Vagina (tissue), 2 donors: ENCODE data around the gene FKRP. TPM values are rescaled to one million over a fixed set of nuclear protein-coding genes. Genes with fewer than 3 reads are reported as not detected.

Experiments used
- DNase-seq, 2 donors: peaks; one replicate each; pipeline ENCODE4 v3.0.0-alpha.2; 2017; ENCODE audit errors: extremely low spot score in 2 of 2
- H3K27ac ChIP-seq: fragments of 200-600 bp; sonication (generic); one replicate; pipeline ENCODE4 v1.5.1; 2019
- H3K27me3 ChIP-seq: fragments of 200-600 bp; sonication (generic); one replicate; pipeline ENCODE4 v1.5.1; 2019
- H3K36me3 ChIP-seq, 2 donors: fragments of 200-600 bp; sonication (generic); one replicate each; pipeline ENCODE4 v1.5.1; 2017 to 2019
- H3K4me1 ChIP-seq: fragments of 200-600 bp; sonication (generic); one replicate; pipeline ENCODE4 v1.5.1; 2019
- H3K4me3 ChIP-seq, 2 donors: fragments of 200-600 bp; sonication (generic); 1 replicate in 1 of 2; 2 replicates in 1 of 2; pipeline ENCODE4 v1.5.1; 2016 to 2019
- H3K9me3 ChIP-seq: fragments of 200-600 bp; sonication (generic); one replicate; pipeline ENCODE4 v1.5.1; 2019
- CTCF ChIP-seq, 3 experiments: fragments of 450-650 bp in 2 of 3; fragments of 200-600 bp in 1 of 3; sonication (generic) in 1 of 3; IDR thresholded peaks; one replicate each; pipeline ENCODE4 v1.5.1; 2017 to 2019; ENCODE audit warnings: antibody characterized with exemption in 3 of 3, mild to moderate bottlenecking in 2 of 3, moderate library complexity in 2 of 3
- POLR2A ChIP-seq, 2 donors: fragments of 450-650 bp; IDR thresholded peaks; one replicate each; pipeline ENCODE4 v1.6.1; 2017; ENCODE audit warnings: antibody characterized with exemption in 2 of 2, mild to moderate bottlenecking in 2 of 2, moderate library complexity in 2 of 2
- POLR2AphosphoS5 ChIP-seq, 2 donors: sonication (generic); formaldehyde crosslinking; IDR thresholded peaks; one replicate each; pipeline ENCODE4 v1.9.0; 2017; ENCODE audit warnings: antibody characterized with exemption in 2 of 2, mild to moderate bottlenecking in 2 of 2, low read depth in 1 of 2; ENCODE audit not compliant: insufficient read depth in 1 of 2
- intact Hi-C: fragments of 100-400 bp; cut with DNase I; formaldehyde crosslinking; loops from one replicate; pipeline ENCODE4 v1.15.1; 2023
- total RNA-seq: library from RNA; depleted of rRNA; stranded (reverse); fragments of >200 nt; gene quantifications from one replicate; pipeline ENCODE4 v1.2.3, GENCODE V29; 2016

The FKRP gene
- total RNA-seq, 1 donor from 2014 or later: 14.7 TPM

GRCh38 chr19:46737298-46737654, 8.6 kb upstream of the FKRP start:
- H3K9me3 ChIP-seq: no peaks in the 10 kb centered on the region
- no peak overlapping the region for H3K4me3 ChIP-seq
- no peak overlapping the region for H3K27ac ChIP-seq
- H3K4me1 ChIP-seq: peaks cover 35% of the 10 kb centered on the region
- intact Hi-C loops: no loop called here
- peaks cover 0 to 58% of the 10 kb centered on the region in 2 donors for H3K36me3 ChIP-seq
- no peak for DNase-seq
- no peaks in the 10 kb centered on the region for H3K27me3 ChIP-seq
- TF ChIP-seq POLR2AphosphoS5 (IDR thresholded peaks at IDR 0.05; ENCODE audit: insufficient read depth in 1 of 2, low read depth in 1 of 2) (no peak), POLR2A (IDR thresholded peaks at IDR 0.05) (no peak), CTCF (IDR thresholded peaks at IDR 0.05) (no peak)

- TF ChIP-seq CTCF (IDR thresholded peaks at IDR 0.05) (no peak), POLR2A (IDR thresholded peaks at IDR 0.05) (no peak), POLR2AphosphoS5 (IDR thresholded peaks at IDR 0.05; ENCODE audit: insufficient read depth in 1 of 2, low read depth in 1 of 2) (no peak)
- Histone ChIP-seq H3K4me3 (no peak overlapping the region), H3K27me3 (no peaks in the 10 kb centered on the region), H3K9me3 (no peaks in the 10 kb centered on the region), H3K4me1 (peaks cover 39% of the 10 kb centered on the region), H3K27ac (no peak overlapping the region), H3K36me3 (peaks cover 0 to 53% of the 10 kb centered on the region in 2 donors)
- intact Hi-C loops: no loop called here
- DNase-seq: no peak
Observed at GRCh38 chr19:46737761-46738171, 8.1 kb upstream of the FKRP start.

GRCh38 chr19:46739290-46739771, 6.5 kb upstream of the FKRP start:
- Histone ChIP-seq H3K27ac (no peak overlapping the region), H3K4me1 (peaks cover 55% of the 10 kb centered on the region), H3K9me3 (no peaks in the 10 kb centered on the region), H3K4me3 (no peak overlapping the region), H3K36me3 (peaks cover 0 to 37% of the 10 kb centered on the region in 2 donors), H3K27me3 (no peaks in the 10 kb centered on the region)
- intact Hi-C loops: no loop called here
- no peak for TF ChIP-seq POLR2AphosphoS5 (IDR thresholded peaks at IDR 0.05; ENCODE audit: insufficient read depth in 1 of 2, low read depth in 1 of 2)
- TF ChIP-seq POLR2A (IDR thresholded peaks at IDR 0.05): no peak
- TF ChIP-seq CTCF (IDR thresholded peaks at IDR 0.05): no peak
- no peak for DNase-seq

GRCh38 chr19:46741447-46741846, 4.4 kb upstream of the FKRP start:
- no peak overlapping the region for H3K4me3 ChIP-seq
- H3K4me1 ChIP-seq: peaks cover 67% of the 10 kb centered on the region
- no peak for DNase-seq
- TF ChIP-seq CTCF (IDR thresholded peaks at IDR 0.05) (no peak), POLR2AphosphoS5 (IDR thresholded peaks at IDR 0.05; ENCODE audit: insufficient read depth in 1 of 2, low read depth in 1 of 2) (no peak), POLR2A (IDR thresholded peaks at IDR 0.05) (no peak)
- H3K27ac ChIP-seq: no peak overlapping the region
- H3K36me3 ChIP-seq: peaks cover 0 to 19% of the 10 kb centered on the region in 2 donors
- intact Hi-C loops: no loop called here
- H3K27me3 ChIP-seq: no peaks in the 10 kb centered on the region
- H3K9me3 ChIP-seq: no peaks in the 10 kb centered on the region

GRCh38 chr19:46742926-46743480, 2.9 kb upstream of the FKRP start:
- Histone ChIP-seq H3K27ac (no peak overlapping the region), H3K4me1 (peaks cover 76% of the 10 kb centered on the region), H3K9me3 (no peaks in the 10 kb centered on the region), H3K4me3 (no peak overlapping the region), H3K27me3 (no peaks in the 10 kb centered on the region), H3K36me3 (peaks cover 0 to 6% of the 10 kb centered on the region in 2 donors)
- TF ChIP-seq POLR2A (IDR thresholded peaks at IDR 0.05): no peak
- TF ChIP-seq CTCF (IDR thresholded peaks at IDR 0.05): no peak
- TF ChIP-seq POLR2AphosphoS5 (IDR thresholded peaks at IDR 0.05; ENCODE audit: insufficient read depth in 1 of 2, low read depth in 1 of 2): no peak
- intact Hi-C loops: no loop called here
- DNase-seq: no peak
